Upper lobe of left lung (tissue), 4 donors: Measurements from ENCODE around the gene PTPRM.

Experiments used
- CTCF ChIP-seq, 6 experiments: fragments of 450-650 bp in 4 of 6; fragments of 200-600 bp in 2 of 6; sonication (generic) in 2 of 6; IDR thresholded peaks; one replicate each; pipeline ENCODE4 v1.5.1; 2016 to 2019; ENCODE audit warnings: antibody characterized with exemption in 6 of 6
- EP300 ChIP-seq, 4 donors: sonication (generic); formaldehyde crosslinking; IDR thresholded peaks; one replicate each; pipeline ENCODE4 v1.5.1; 2017; ENCODE audit warnings: antibody characterized with exemption in 4 of 4, control low read depth in 2 of 4

GRCh38 chr18:7676253-7676873 is 109.2 kb downstream of the PTPRM start:
- no peak for TF ChIP-seq EP300 (IDR thresholded peaks at IDR 0.05)
- no peak for TF ChIP-seq CTCF (IDR thresholded peaks at IDR 0.05)
